ENCODE results near the gene SORCS2.

SORCS2 gene

DNA sequence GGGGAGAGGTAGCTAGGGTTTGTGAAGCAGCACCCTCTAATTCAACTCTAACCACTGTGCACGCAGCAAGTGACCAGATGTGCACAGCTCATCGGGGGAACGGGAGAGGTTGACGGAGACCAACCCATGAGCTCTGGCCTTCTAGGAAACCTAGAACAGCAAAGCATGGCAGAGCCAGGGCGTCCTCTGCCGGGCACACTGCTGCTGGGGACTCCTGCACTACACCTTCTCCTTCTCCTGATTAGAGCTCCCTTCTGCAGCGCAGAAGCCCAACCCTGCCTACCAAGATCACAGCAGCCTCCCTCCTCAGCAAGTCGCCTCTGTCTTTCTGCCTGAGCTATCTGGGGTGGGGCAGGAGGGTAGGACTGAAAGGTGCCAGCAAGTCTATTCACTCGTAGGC, 494.7 kb downstream of the SORCS2 start:
- DNase-seq, result no peak

DNA sequence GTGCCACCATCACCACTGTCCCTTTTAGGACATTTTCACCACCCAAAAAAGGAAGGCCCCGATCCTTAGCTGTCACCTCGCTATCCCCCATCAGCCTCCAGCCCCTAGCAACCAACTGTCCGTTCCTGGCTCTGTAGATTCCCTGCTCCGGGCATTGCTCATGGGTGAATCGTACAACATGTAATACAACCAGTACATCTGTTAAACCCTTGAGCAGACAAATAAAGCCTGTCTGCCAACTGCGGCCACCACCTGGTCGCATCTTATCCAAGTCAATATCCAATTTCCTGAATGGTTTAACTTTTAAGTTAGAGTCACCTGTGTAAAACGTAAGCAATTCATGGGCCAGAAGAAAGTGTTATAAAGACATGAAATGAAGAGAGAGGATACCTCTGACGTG, 495.5 kb downstream of the SORCS2 start:
- DNase-seq, result no peak

DNA sequence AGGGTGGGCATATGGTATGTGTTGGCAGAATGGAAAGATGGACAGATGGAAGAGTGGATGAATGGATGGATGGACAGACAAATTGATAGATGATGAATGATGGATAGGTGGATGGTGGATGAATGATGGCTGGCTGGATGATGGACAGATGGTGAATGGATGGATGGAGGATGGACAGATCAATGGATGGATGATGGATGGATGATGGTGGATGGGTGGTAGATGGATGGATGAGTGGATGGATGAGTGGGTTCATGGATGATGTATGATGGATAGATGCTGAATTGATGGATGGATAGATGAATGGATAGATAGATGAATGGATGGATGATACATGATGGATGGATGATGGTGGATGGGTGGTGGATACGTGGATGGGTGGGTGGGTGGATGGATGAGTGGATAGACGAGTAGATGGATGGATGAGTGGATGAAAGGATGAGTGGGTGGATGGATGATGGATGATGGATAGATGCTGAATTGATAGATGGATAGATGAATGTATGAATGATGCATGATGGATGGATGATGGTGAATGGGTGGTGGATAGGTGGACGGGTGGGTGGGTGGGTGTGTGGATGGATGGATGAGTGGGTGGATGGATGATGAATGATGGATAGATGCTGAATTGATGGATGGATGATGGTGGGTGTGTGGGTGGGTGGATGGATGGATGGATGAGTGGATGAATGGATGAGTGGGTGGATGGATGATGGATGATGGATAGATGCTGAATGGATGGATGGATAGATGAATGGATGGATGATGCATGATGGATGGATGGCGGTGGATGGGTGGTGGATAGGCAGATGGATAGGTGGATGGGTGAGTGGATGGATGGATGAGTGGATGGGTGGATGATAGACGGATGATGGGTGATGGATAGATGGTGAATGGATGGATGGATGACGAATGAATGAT, 497.7 kb downstream of the SORCS2 start:
- DNase-seq, result no peak

DNA sequence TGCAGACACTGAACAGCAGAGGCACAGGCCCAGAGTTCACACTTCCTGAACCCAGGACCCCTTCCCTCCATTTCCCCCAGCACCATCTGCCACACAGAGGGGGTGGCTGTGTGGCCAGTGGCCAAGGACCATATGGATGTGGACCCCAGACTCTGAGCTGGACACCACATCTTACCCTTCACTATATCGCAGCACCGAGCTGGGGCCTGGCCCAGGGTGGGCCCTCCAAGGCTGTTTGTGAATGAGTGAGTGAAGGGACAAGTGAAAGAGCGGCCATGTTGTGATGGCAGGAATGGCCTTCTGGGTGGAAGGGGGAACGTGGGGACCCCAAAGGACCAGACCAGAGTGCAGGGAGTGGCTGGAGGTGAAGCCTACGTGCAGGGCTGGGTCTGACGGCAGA, 498.7 kb downstream of the SORCS2 start:
- no peak for DNase-seq

DNA sequence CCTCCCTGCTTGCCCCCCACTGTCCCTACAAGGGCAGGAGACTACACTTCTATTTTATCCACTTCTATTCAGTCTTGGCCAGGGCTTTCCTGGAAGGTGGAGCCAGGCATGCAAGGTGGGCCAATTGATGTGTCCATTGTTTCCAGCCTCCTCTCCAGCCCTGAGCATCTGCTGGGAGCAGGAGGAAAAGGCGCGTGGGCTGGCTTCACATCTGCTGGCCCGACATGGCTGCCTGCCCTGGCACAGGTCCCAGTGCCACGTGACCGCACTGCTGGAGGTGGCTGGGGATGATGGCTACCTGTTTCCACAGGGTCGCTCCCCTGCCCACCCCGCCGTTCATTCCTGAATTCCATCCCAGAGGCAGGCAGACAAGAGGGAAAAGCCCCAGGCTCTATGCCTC, 499.6 kb downstream of the SORCS2 start:
- peak; percentile 18 for DNase-seq

DNA sequence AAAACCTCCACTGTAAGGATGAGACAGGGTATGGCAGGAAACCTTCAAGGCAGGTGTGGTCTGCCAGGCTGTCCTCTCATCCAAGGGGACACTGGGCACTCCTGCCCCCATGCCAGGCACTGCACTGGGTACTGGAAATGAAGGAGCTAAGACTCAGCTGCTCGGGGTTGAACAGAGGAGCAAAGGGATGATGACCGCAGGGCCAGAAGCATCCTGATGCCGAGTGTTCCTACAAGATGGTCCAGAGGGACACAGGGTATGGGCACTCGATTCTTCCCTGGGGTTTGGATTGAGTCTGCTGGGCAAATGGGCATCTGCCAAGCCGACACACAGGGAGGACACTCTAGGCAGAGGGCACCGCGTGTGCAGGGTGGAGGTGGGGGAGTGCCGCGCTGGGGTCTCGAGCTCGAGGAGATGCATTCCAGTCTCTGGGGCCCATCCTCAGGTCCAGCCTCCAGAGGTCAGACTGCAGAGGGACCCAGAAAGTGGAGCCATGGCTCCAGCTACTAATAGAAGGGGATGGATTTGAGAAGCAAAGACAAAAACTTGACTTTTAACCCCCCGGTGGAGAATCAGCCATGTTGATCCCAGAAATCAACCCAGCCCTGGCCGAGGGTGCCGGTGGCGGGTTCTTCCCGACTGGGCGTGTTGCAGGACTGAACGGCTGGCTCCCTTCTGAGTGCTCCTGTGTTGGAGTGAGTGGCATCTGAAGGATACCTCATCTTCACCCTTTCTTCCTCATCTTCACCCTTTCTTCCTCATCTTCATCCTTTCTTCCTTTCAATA, 500.3 kb downstream of the SORCS2 start:
- no peak for DNase-seq

DNA sequence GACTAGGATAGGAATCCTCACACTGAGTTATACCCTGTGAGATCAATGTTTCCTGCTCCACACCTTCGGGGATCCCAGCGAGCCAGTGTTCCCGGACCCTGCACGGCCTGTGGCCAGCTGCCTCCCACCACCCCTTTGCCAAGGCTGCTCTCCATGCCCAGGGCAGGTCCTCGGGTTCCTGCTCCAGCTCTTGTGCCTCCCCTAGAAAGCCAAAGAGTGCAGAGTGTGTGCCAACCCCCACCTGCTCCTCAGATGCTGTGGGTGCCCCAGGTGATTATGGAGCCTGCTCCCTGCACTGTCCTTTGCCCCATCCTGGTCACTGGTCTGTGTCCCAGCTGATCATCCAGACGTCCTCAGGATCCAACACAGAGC, 500.9 kb downstream of the SORCS2 start:
- no peak for DNase-seq

DNA sequence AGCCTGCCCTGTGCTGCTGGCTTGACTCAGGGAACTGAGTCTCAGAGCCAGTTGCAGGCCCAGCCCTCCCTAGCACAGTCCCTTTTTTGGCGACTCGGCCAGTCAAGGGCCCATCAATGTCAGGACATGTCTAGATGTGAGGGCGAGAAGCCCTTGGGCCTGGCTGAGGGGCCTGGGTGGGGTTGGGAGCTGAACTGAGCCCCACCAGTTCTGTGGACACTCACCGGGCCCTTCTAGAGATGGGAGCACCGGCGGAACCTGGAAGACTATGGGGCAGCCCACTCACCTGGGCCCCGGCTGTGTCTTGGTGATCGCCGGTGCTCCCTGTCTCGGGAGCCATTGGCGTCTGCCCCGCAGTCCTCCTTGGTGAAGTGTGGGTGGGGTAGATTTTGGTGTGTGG, 501.4 kb downstream of the SORCS2 start:
- DNase-seq, result no peak

DNA sequence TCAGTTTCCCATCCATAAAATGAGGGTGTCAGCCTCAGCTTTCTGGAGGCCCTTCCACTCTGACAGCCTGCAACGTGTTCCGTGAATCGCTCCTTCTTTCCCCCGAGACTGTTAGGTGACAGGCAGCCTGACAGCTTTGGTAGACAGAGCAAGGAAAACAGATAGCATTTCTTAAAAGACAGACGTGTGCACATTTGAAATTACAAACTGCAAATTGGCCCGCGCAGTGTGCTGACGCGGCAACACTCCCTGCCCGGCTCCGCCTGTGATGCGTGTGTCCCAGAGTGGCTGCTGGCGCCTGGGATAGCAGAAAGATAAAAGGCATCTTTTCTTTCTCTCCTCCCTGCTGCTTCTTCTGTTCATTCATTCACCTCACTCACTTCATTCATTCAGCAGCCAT, 502.0 kb downstream of the SORCS2 start:
- DNase-seq, result no peak

DNA sequence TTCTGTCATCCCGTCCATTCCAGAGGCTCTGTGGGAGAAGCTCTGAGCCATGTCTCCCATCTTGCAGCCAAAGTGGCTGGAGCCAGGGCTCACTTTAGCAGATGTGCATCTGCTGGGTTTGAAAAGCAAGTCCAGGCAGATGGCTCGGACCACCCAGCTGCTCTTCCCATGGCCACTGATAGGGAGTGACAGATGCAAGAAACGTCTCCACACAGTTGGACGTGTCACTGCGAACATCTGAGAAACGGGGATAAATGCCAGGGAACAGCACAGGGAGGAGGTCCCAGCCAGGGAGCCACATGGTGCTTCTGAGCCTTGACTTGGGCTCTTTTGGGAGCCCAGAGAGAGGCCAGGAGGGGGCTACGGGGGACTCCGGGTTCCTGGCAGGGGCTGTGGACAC, 505.0 kb downstream of the SORCS2 start:
- no peak for DNase-seq

DNA sequence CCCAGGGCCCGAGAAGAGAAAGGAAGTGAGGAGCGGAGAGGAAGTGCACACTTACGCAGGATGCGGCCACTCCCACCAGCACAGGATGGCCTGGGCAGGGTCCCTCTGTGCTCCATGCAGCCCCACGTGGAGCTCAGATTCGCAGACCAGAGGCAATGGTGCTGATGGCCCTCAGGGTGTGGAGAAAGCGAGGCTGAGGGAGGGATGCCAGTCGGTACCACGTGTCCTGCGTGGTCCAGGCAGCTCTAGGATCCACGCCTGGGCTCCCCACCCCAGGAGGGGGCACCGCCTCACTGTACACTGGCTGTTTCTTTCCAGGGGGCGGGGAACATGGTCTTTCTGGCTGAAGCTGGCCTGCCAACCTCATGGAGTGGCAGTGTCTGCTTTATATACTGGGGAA, 505.5 kb downstream of the SORCS2 start:
- no peak for DNase-seq

DNA sequence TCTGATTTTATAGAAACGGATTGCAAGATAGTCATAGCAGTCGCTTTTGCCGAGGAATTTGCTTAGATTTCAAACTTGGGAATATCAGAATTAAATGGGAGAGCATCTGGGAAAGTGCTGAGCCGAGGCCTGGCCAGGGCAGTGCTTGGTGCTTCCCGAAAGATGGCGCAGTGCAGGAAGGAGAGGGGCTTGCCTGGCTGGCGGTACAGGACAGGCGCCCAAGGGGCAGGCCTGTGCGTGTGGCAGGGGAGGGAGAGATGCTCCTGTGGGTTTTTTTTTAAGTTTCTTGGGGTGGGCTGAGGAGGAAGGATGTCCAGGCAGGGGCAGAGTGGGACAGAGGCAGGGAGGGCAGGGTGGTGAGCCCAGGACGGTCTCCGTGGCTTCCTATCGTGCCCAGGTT, 506.2 kb downstream of the SORCS2 start:
- no peak for DNase-seq

DNA sequence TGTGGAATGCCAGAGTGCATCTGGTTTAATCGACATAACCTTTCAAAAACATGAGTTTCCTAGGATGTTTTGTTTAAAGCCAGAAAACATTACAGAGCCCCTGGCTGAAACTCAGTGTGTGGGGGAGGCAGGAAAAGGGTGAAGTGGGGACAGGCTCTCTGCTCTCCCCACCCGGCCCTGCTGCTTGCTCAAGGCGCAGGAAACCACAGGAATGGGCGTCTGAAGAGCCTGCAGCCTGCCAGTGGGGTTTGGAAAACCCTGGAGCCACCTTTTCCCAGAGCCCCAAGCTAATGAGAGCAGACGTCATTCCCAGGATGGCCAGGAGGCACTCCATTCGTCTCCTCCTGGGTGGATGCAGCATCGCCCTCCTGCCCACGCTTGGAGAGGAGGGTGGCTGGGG, 506.7 kb downstream of the SORCS2 start:
- DNase-seq, result no peak

DNA sequence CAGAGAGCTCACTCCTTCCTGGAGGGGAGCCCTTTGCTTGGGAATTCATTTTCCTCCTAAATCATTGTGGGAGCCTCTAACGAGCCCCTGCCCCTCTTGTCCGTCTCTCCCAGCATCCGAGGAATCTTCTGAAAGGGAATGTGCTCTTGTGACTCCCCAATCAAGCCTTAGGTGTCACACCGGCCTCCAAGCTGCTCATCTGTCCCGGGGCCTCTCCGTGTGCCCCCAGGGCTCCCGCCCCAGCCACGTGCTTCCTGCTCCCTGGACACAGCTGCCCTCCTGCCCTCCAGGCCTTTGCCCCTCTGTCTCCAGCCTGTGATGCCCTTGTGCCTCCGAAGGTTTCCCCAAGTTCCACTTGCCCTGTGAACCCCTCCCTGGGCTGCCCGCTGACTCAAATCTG, 507.5 kb downstream of the SORCS2 start:
- no peak for DNase-seq

DNA sequence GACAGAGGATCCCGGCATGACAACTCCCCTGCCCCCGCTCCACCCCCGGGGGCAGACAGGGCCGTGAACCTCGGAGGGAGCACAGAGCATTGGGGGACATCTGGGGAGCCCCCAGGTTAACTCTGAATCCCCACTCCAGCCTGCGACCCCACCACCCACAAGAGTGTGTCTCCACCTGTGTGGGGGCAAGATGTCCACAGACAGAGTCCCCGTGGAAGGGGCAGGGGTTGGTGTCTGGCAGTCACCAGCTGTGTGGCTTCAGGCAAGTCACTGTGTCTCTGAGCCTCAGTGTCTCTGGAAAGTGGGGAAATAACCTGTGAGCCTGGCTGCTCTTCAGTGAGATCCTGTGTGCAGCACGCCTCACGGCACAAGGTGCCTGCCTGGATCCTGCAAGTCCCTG, 508.3 kb downstream of the SORCS2 start:
- DNase-seq, result no peak

DNA sequence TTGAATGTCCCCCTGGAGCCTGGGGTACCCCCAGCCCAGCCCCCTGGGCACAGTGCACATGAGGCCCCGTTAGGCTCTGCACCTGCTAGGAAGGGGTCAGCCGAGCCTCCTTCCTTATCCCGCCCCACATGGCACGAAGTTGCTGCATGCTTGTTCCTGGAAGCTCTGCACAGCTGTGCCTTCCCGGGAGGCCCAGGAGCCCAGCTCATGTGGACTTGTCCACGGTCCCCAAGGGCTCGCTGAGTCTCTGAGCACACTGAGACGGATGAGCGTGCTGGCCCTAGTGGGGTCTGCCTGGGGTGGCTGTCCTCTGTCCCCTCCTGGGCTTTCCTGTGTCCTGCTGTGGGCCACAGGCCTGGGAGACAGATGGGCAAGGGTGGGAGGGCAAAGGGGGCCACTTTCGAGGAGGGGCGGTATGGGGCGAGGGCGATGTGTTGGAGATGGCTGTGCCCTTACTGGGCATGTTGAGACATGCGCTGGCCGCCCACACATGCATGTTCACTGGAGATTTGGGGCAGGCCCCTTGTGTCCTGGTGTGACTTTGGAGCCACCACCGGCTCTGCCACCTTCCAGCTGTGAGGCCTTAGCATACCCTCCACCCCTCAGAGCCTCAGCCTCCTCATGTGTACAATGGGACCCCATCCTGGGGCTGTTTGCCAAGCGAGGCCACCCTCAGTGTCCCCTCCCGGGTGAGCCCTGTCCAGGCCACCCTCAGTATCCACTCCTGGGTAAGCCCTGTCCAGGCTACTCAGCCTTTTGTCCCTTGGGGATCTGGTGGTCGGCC, 509.7 kb downstream of the SORCS2 start:
- DNase-seq, result no peak

DNA sequence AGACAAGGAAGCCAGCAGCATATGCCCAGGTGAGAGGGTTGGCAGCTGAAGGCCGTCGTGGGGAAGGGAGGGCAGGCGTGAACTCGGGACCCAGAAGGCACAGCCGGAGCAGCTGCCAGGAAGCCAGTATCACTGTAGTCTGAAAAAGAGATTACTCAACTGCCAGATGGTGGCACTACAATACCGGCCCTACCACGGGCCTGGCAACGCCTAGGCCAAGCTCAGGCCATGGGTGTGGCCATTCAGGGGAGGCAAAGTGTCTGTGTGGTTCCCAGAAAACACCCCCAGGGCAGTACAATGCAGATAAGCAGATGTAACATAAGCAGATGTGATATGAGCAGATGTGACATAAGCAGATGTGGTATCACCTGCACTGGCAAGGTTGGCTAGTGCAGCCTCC, 511.4 kb downstream of the SORCS2 start:
- DNase-seq, result no peak

DNA sequence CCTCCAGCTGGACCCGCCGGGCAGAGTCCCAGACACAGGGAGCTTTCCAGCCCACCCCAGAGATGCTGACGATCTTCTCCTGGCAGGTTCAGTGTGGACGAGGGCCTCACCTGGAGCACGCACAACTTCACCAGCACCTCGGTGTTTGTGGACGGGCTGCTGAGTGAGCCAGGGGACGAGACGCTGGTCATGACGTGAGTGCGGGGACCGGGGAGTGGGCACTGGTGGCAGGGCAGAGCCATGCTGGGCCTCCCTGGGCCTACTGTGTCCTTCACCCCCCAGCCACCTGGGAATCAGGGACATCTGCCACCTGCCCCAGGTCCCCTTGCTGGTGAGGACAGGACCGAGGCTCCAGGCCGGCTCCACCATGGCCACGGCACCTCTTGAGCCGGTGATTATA, 511.8 kb downstream of the SORCS2 start:
- no peak for DNase-seq

DNA sequence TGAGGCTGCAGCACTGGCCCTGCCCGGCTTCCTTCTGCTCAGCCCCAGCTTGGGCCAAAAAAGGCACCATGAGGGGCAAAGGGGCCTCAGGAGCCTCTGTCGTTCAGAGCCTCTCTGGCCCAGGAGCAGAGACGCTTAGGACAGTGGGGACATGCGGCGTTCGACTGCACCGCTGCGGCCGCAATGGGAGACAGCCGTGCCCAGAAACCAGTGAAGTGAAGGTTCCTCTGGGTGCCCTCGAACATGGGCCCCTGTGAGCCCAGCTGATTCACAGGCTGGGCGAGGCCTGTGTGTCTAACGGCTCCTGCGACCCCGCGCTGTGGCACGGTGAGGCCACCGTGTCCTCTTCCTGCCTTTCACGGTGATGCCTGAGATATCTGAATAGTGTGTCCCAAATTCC, 512.3 kb downstream of the SORCS2 start:
- DNase-seq, result no peak

DNA sequence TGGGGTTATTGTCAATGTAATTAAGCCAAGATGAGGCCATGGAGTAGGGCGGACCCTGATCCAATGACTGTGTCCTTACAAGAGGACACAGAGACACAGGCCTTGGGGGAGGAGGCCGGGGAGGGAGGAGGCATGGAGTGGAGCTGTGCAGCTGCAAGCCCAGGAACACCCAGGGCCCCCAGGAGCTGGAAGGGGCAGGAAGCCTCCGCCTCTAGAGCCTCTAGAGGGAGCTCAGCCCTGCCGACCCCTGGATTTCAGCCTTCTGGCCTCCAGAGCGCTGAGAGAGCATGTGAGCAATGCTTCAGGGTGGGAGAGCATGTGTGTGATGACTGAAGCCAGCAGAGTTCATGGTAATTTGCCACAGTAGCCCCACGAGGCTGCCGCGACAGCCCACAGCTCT, 512.7 kb downstream of the SORCS2 start:
- DNase-seq, result no peak

DNA sequence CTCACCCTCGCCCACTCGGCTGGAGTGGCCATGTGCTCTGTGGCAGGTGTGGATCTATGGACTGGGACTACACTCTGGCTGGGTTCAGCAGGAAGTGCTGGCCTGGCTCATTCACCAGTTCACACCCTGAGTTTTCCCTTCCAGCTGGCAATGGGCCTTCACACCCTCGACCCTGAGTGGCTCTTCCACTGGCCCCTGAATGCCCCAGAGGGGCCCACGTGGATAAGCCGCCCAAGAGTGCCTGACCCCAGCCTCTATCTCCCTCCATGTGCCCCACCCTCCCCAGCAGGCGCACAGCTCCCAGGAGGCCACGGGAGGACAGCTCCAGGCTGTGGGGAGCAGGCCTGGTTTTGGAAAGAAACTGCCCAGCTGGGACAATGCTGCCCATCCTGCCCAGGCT, 513.3 kb downstream of the SORCS2 start:
- no peak for DNase-seq

DNA sequence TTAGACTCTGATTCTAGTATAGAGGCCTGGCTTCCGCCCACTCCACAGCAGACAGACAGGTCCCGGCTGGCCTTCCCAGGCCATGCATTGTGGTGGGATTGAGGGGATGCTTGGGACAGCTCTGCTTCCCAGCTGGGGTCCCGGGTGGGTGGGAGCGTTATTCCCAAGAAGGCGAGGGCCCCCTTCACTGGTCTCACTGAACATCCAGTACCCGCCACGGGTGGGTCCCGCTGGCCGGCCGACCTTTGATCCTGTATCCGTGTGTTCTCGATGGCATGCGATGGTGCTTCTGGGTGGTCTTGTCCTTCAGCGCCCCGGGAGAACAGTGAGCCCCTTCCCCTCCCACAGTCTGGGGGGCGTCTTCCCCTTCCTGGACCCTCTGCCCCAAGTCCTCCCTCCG, 515.9 kb downstream of the SORCS2 start:
- no peak for DNase-seq

DNA sequence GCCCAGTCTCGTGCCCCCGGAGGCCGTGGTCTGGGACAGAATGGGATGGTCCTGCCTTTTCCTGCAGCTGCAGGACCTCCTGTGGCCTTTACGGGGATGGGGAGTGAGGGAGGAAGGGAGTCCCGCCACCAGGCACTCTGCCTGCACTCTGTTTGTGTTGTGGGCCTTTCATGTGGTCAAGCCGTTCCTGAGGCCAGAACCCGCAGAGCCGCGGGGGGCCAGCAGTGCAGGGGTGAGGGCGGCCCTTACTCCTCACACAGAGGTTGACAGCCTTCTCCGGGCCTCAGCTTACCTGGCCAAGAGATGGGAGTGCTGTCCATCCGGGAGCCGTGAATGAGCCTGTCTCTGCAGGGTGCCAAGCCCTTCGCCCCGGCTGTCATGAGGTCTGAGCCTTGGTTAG, 516.6 kb downstream of the SORCS2 start:
- no peak for DNase-seq

DNA sequence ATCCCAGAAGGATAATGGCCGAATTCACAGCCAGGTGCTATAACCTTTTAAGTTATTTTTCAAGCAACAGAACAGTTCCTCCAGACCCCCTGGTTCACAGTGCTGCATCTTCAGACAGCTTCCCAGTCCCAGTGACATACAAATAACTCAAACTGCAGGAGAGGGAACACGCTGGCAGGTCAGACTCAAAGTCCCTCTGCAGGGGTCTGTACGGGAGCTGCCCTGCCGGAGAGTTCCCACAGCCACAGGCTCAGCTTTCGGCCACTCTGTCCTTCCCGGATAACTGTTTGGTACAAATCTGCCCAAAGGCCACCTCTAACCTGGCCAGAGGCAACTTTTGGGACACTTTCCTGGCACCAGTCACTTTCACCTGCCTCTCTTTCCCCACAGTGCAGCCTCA, 517.1 kb downstream of the SORCS2 start:
- no peak for DNase-seq

All from DMS79 (cell line).